Trophoblast cell (in vitro differentiated cells and primary cell): Measurements from ENCODE around the gene PPM1H.

ENCODE experiments used
- DNase-seq, 2 donors: peaks; one replicate each; pipeline ENCODE4 v3.0.0-alpha.2; 2016
- H2AFZ ChIP-seq: 2 replicates; pipeline ENCODE4 v1.6.1; 2013; ENCODE audit warnings: low read length, moderate library complexity, mild to moderate bottlenecking; ENCODE audit not compliant: insufficient read depth, poor library complexity
- H2AK5ac ChIP-seq: 2 replicates; pipeline ENCODE4 v1.6.1; 2013; ENCODE audit warnings: mild to moderate bottlenecking, low read length
- H2BK120ac ChIP-seq: 2 replicates; pipeline ENCODE4 v1.6.1; 2013; ENCODE audit warnings: low read length, mild to moderate bottlenecking, moderate library complexity; ENCODE audit not compliant: insufficient read depth, poor library complexity
- H2BK12ac ChIP-seq: 2 replicates; pipeline ENCODE4 v1.6.1; 2013; ENCODE audit warnings: mild to moderate bottlenecking, low read length, moderate library complexity
- H2BK5ac ChIP-seq: 2 replicates; pipeline ENCODE4 v1.6.1; 2013; ENCODE audit warnings: low read length, low read depth, moderate library complexity, mild to moderate bottlenecking; ENCODE audit not compliant: poor library complexity
- H3K14ac ChIP-seq: 2 replicates; pipeline ENCODE4 v1.6.1; 2013; ENCODE audit warnings: mild to moderate bottlenecking, low read length
- H3K18ac ChIP-seq: 2 replicates; pipeline ENCODE4 v1.6.1; 2013; ENCODE audit warnings: mild to moderate bottlenecking, low read length
- H3K23ac ChIP-seq: 2 replicates; pipeline ENCODE4 v1.6.1; 2013; ENCODE audit warnings: low read length
- H3K27ac ChIP-seq: 2 replicates; pipeline ENCODE4 v1.5.1; 2013; ENCODE audit warnings: low read depth, mild to moderate bottlenecking, inconsistent platforms, low read length, moderate library complexity
- H3K27me3 ChIP-seq: 2 replicates; pipeline ENCODE4 v1.6.1; 2013; ENCODE audit warnings: inconsistent platforms, mild to moderate bottlenecking, low read length, moderate library complexity; ENCODE audit not compliant: insufficient read depth
- H3K36me3 ChIP-seq, 2 experiments: 1 replicate in 1 of 2; 2 replicates in 1 of 2; pipeline ENCODE4 v1.6.1; 2013; ENCODE audit warnings: low read length in 2 of 2, mild to moderate bottlenecking in 2 of 2, moderate library complexity in 1 of 2; ENCODE audit not compliant: insufficient read depth in 2 of 2, control insufficient read depth in 1 of 2
- H3K4ac ChIP-seq: 2 replicates; pipeline ENCODE4 v1.6.1; 2013; ENCODE audit warnings: low read depth, mild to moderate bottlenecking, low read length, moderate library complexity
- H3K4me1 ChIP-seq, 2 experiments: 1 replicate in 1 of 2; 2 replicates in 1 of 2; pipeline ENCODE4 v1.6.1; 2013; ENCODE audit warnings: low read length in 2 of 2, mild to moderate bottlenecking in 2 of 2, moderate library complexity in 1 of 2; ENCODE audit not compliant: insufficient read depth in 2 of 2, control insufficient read depth in 1 of 2
- H3K4me2 ChIP-seq: 2 replicates; pipeline ENCODE4 v1.6.1; 2013; ENCODE audit warnings: inconsistent platforms, mild to moderate bottlenecking, low read length, moderate library complexity
- H3K4me3 ChIP-seq: 2 replicates; pipeline ENCODE4 v1.5.1; 2013; ENCODE audit warnings: mild to moderate bottlenecking, low read depth, low read length, inconsistent platforms
- H3K79me1 ChIP-seq: one replicate; pipeline ENCODE4 v1.6.1; 2013; ENCODE audit warnings: low read length
- H3K79me2 ChIP-seq: 2 replicates; pipeline ENCODE4 v1.6.1; 2013; ENCODE audit warnings: low read length, mild to moderate bottlenecking; ENCODE audit not compliant: control insufficient read depth, insufficient read depth, poor library complexity
- H3K9ac ChIP-seq: 2 replicates; pipeline ENCODE4 v1.6.1; 2013; ENCODE audit warnings: mild to moderate bottlenecking, low read length
- H3K9me3 ChIP-seq: 2 replicates; pipeline ENCODE4 v1.6.1; 2013; ENCODE audit warnings: low read depth, mild to moderate bottlenecking, control low read depth, inconsistent platforms, low read length; ENCODE audit not compliant: insufficient read depth
- H4K12ac ChIP-seq: 2 replicates; pipeline ENCODE4 v1.6.1; 2013; ENCODE audit warnings: low read depth, mild to moderate bottlenecking, low read length, moderate library complexity
- H4K8ac ChIP-seq: 2 replicates; pipeline ENCODE4 v1.6.1; 2013; ENCODE audit warnings: low read depth, mild to moderate bottlenecking, low read length, moderate library complexity
- H4K91ac ChIP-seq: one replicate; pipeline ENCODE4 v1.6.1; 2013; ENCODE audit warnings: low read depth, mild to moderate bottlenecking, low read length, moderate library complexity
- whole genome bisulfite sequencing: extraction: QIAGEN DNeasy Blood & Tissue Kit; methylation state at CpG from one replicate; pipeline ENCODE4 v1.1.7; 2013; ENCODE audit warnings: missing lambda C conversion rate; ENCODE audit not compliant: insufficient read length, insufficient coverage; ENCODE audit errors: extremely low coverage; 5-methylcytosine and 5-hydroxymethylcytosine counted together

PPM1H gene

DNA sequence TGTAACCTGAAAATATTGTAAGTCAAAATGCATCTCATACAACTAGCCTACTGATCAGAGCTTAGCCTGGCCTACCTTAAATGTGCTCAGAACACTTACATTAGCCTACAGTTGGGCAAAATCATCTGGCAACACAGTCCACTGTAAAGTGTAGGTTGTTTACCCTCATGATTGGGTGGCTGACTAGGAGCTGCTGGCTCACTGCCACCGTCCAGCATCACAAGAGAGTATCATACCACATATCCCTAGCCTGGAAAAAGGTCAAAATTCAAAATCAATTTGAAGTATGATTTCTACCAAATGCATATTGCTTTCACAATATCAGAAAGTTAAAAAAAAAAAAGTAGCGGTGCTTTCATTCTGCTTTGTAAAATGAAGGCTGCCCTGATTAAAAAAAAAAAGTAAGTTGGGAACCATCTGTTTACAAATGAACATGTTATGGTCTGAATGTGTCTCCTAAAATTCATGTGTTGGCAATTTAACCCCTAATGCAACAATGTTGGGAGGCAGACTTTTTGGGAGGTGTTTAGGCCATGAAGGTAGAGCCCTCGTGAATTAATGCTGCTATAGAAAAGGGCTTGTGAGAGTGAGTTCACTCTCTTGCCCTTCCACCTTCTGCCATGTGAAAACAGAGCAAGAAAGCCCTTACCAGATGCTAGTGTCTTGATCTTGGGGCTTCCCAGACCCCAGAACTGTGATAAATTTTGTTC lies 211.8 kb downstream of the PPM1H start:
- Histone ChIP-seq H3K79me2 (no peaks in the 10 kb centered on the region), H2AFZ (no peak overlapping the region), H3K9me3 (no peaks in the 10 kb centered on the region), H3K4me3 (no peak overlapping the region), H3K18ac (no peak overlapping the region), H2BK120ac (no peak overlapping the region), H3K4me1 (peaks cover 3 to 8% of the 10 kb centered on the region in 2 experiments), H2BK12ac (peak overlapping the region; percentile 15), H4K8ac (no peak overlapping the region), H4K12ac (no peak overlapping the region), H2BK5ac (no peak overlapping the region), H3K36me3 (peaks cover 0 to 2% of the 10 kb centered on the region in 2 experiments), H3K4ac (no peak overlapping the region), H3K14ac (no peak overlapping the region), H2AK5ac (no peak overlapping the region), H3K23ac (no peak overlapping the region), H3K27ac (no peak overlapping the region), H3K9ac (no peak overlapping the region), H4K91ac (no peak overlapping the region), H3K79me1 (peaks cover 4% of the 10 kb centered on the region), H3K4me2 (no peak overlapping the region), H3K27me3 (no peaks in the 10 kb centered on the region)
- no peak for DNase-seq
- no CpG with 5 or more reads among the region's 3 CpGs for WGBS

DNA sequence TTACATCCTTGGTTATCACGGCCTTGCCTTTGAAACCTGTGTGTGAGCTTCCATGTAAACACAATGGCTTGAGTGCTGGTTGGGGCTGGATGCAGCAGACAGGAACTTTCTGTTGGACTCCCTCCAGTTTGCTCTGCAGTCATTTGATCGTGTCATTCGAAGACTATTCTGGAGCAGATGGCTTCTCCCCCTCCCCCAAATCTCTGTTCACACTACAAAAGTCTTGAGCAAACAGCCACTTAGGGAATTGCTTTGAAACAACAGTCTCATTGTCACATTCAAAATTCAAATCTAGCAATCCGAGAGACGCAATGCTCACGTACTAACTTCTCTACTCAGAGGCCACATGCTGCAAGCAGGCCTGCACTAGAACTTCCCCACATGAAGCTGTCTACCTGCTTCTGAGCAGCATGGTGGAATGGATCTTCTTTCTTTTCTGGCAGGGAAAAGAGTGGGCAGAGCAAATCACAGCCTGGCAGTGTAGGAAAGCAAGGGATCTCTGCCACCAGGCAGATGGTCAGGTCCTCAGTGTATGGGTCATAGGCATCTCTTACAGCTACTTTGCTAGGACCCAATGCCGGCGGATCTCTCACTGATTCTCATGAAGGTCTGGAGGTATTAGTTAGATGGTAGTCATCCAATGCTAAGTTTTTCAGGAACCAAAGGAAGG lies 214.2 kb downstream of the PPM1H start:
- Histone ChIP-seq H3K27ac (no peak overlapping the region), H3K79me1 (peaks cover 4% of the 10 kb centered on the region), H2AFZ (no peak overlapping the region), H4K8ac (no peak overlapping the region), H2BK5ac (no peak overlapping the region), H3K18ac (no peak overlapping the region), H3K9me3 (no peaks in the 10 kb centered on the region), H4K12ac (no peak overlapping the region), H3K4me3 (no peak overlapping the region), H3K9ac (no peak overlapping the region), H3K79me2 (no peaks in the 10 kb centered on the region), H3K23ac (no peak overlapping the region), H2BK12ac (no peak overlapping the region), H3K4me1 (peaks cover 3 to 8% of the 10 kb centered on the region in 2 experiments), H3K27me3 (no peaks in the 10 kb centered on the region), H3K4ac (no peak overlapping the region), H3K14ac (no peak overlapping the region), H3K4me2 (no peak overlapping the region), H2AK5ac (no peak overlapping the region), H2BK120ac (no peak overlapping the region), H4K91ac (no peak overlapping the region), H3K36me3 (peaks cover 0 to 2% of the 10 kb centered on the region in 2 experiments)
- no peak for DNase-seq
- WGBS: no CpG with 5 or more reads among the region's 8 CpGs

DNA sequence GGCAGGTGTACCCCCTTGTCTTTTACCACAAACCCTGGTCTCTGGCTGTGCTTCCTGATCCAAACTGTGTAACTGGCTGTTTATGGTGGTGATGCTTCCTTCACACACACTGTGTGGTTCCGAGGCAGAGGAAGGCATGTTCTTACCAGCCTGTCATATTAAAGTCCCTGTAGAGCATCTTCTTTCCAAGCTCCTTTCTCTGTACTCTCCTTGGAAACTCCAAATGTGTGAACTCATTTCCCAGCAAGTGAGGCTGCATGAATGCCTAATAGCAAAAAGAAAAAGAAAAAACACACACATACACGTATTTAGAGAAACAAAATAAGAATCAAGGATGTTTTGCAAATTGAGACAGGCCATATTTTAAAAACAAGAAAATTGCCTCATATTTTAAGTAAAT lies 214.9 kb downstream of the PPM1H start:
- H3K27me3 ChIP-seq: no peaks in the 10 kb centered on the region
- no peak overlapping the region for H3K4me2 ChIP-seq
- H4K8ac ChIP-seq: no peak overlapping the region
- H3K14ac ChIP-seq: no peak overlapping the region
- H3K27ac ChIP-seq: no peak overlapping the region
- H2BK120ac ChIP-seq: no peak overlapping the region
- peaks cover 4% of the 10 kb centered on the region for H3K79me1 ChIP-seq
- H4K12ac ChIP-seq: no peak overlapping the region
- H2AK5ac ChIP-seq: no peak overlapping the region
- no peak overlapping the region for H3K9ac ChIP-seq
- no peaks in the 10 kb centered on the region for H3K9me3 ChIP-seq
- H2AFZ ChIP-seq: no peak overlapping the region
- peaks cover 3 to 8% of the 10 kb centered on the region in 2 experiments for H3K4me1 ChIP-seq
- no peak overlapping the region for H3K4me3 ChIP-seq
- H4K91ac ChIP-seq: no peak overlapping the region
- H3K36me3 ChIP-seq: peaks cover 0 to 2% of the 10 kb centered on the region in 2 experiments
- H2BK12ac ChIP-seq: no peak overlapping the region
- H2BK5ac ChIP-seq: no peak overlapping the region
- DNase-seq: no peak
- no CpG with 5 or more reads among the region's 2 CpGs for WGBS
- H3K79me2 ChIP-seq: no peaks in the 10 kb centered on the region
- H3K23ac ChIP-seq: no peak overlapping the region
- no peak overlapping the region for H3K4ac ChIP-seq
- H3K18ac ChIP-seq: no peak overlapping the region

DNA sequence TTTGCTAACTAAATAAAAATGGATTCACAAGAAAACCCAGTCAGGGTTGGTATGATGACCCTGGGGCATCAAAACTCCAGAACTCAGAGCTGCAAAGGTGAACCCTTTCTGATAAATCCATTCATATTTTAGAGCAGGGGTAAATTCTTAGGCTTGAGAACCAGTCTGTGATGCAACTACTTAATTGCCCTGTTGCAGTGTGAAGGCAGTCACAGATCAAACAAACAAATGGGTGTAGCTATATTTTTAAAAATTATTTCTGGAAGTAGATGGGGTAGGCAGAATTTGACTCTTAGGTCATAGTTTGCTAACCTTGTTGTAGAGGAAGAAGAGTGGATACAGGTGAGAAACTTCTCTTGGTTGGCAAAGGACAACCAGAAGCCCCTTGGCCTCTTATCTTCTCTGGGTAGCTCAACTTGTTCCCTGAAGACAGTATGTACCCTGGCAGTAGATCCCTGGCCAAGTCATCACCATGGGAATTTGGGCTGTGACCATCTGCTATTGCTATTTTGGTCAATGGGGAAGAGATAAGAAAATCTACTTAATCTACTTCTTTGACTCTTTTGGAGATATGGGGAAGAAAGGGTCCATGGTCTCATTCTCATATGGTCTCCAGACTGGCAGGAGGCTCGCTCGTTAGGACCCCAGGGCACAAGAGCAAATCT lies 216.1 kb downstream of the PPM1H start:
- no peak overlapping the region for H3K4ac ChIP-seq
- no peak overlapping the region for H4K8ac ChIP-seq
- no peak overlapping the region for H3K23ac ChIP-seq
- H2AFZ ChIP-seq: no peak overlapping the region
- H2BK12ac ChIP-seq: no peak overlapping the region
- no peak overlapping the region for H2AK5ac ChIP-seq
- no CpG with 5 or more reads among the region's 2 CpGs for WGBS
- H3K9ac ChIP-seq: no peak overlapping the region
- H3K36me3 ChIP-seq: peaks cover 0 to 2% of the 10 kb centered on the region in 2 experiments
- H4K12ac ChIP-seq: no peak overlapping the region
- no peak overlapping the region for H3K18ac ChIP-seq
- H3K4me3 ChIP-seq: no peak overlapping the region
- no peak overlapping the region for H2BK120ac ChIP-seq
- H3K4me2 ChIP-seq: no peak overlapping the region
- H2BK5ac ChIP-seq: no peak overlapping the region
- no peak overlapping the region for H4K91ac ChIP-seq
- H3K9me3 ChIP-seq: no peaks in the 10 kb centered on the region
- no peak overlapping the region for H3K27ac ChIP-seq
- no peaks in the 10 kb centered on the region for H3K79me2 ChIP-seq
- no peak for DNase-seq
- H3K27me3 ChIP-seq: no peaks in the 10 kb centered on the region
- peaks cover 0 to 5% of the 10 kb centered on the region in 2 experiments for H3K4me1 ChIP-seq
- no peak overlapping the region for H3K14ac ChIP-seq
- H3K79me1 ChIP-seq: no peaks in the 10 kb centered on the region
